ENCODE data around the gene KTN1.

- no peak for TF ChIP-seq CTCF (IDR thresholded peaks at IDR 0.05)
- no peak for TF ChIP-seq EZH2 (IDR thresholded peaks at IDR 0.05)
Measured at GRCh38 chr14:55593698-55594097, 13.7 kb downstream of the KTN1 start.

Data from neural progenitor cell (in vitro differentiated cells).